ENCODE data around the gene TNIP1. TPM values are rescaled to one million over a fixed set of nuclear protein-coding genes. Genes with fewer than 3 reads are reported as not detected.
A peak's percentile ranks its signal among the peaks of the same experiment; 100 is the strongest.

TNIP1 gene
- total RNA-seq, 1 experiment from 2014 or later, result 65.7 TPM

- intact Hi-C loops (cut with micrococcal nuclease; ENCODE audit: unreplicated experiment), result no loop called here
- H3K4me3 Mint-ChIP-seq (ENCODE audit: unreplicated experiment), result no peak overlapping the region
- no peak for TF ChIP-seq CTCF (IDR thresholded peaks at IDR 0.05; ENCODE audit: insufficient read depth in 1 of 2, low read depth in 1 of 2, low read length in 1 of 2, severe bottlenecking in 1 of 2, unreplicated experiment in 1 of 2)
- ChIA-PET POLR2A (no interaction called here), CTCF (no interaction called here)
- no peak overlapping the region for H3K27ac Mint-ChIP-seq (ENCODE audit: unreplicated experiment)
- peaks cover 11% of the 10 kb centered on the region for H3K36me3 ChIP-seq (ENCODE audit: control insufficient read depth, insufficient read depth, low read length)
- H3K27me3 Mint-ChIP-seq (ENCODE audit: insufficient read depth, unreplicated experiment), result no peaks in the 10 kb centered on the region
- H3K9me3 ChIP-seq, result no peaks in the 10 kb centered on the region
- peaks cover 77% of the 10 kb centered on the region for H3K36me3 Mint-ChIP-seq (ENCODE audit: insufficient read depth, unreplicated experiment)
- no peak for DNase-seq
- H3K4me1 Mint-ChIP-seq (ENCODE audit: low read depth, unreplicated experiment), result no peaks in the 10 kb centered on the region
- H3K4me1 ChIP-seq, result no peaks in the 10 kb centered on the region
- no peaks in the 10 kb centered on the region for H3K9me3 Mint-ChIP-seq (ENCODE audit: unreplicated experiment)
- no TSS peak for BruUV-seq (replicated peaks)
- H3K4me3 ChIP-seq (ENCODE audit: low read depth, low read length), result no peak overlapping the region
- H3K27me3 ChIP-seq (replicated peaks; ENCODE audit: control insufficient read depth, insufficient read depth, low read length), result no peaks in the 10 kb centered on the region
Observed at GRCh38 chr5:151030379-151030778, 50.5 kb downstream of the TNIP1 start.

- intact Hi-C loops (cut with micrococcal nuclease; ENCODE audit: unreplicated experiment), result no loop called here
- peaks cover 9% of the 10 kb centered on the region for H3K36me3 ChIP-seq (ENCODE audit: control insufficient read depth, insufficient read depth, low read length)
Observed at GRCh38 chr5:151030056-151030336, 50.8 kb downstream of the TNIP1 start.

GRCh38 chr5:151029179-151030055, 51.4 kb downstream of the TNIP1 start:
- H3K4me3 ChIP-seq (ENCODE audit: low read depth, low read length), result no peak overlapping the region
- H3K9me3 Mint-ChIP-seq (ENCODE audit: unreplicated experiment), result no peaks in the 10 kb centered on the region
- H3K36me3 ChIP-seq (ENCODE audit: control insufficient read depth, insufficient read depth, low read length), result peaks cover 9% of the 10 kb centered on the region
- H3K4me1 ChIP-seq, result no peaks in the 10 kb centered on the region
- ChIA-PET CTCF (no interaction called here), POLR2A (no interaction called here)
- BruUV-seq (replicated peaks), result no TSS peak
- no peaks in the 10 kb centered on the region for H3K27me3 ChIP-seq (replicated peaks; ENCODE audit: control insufficient read depth, insufficient read depth, low read length)
- no peak overlapping the region for H3K4me3 Mint-ChIP-seq (ENCODE audit: unreplicated experiment)
- peaks cover 73% of the 10 kb centered on the region for H3K36me3 Mint-ChIP-seq (ENCODE audit: insufficient read depth, unreplicated experiment)
- H3K9me3 ChIP-seq, result no peaks in the 10 kb centered on the region
- intact Hi-C loops (cut with micrococcal nuclease; ENCODE audit: unreplicated experiment), result no loop called here
- H3K27me3 Mint-ChIP-seq (ENCODE audit: insufficient read depth, unreplicated experiment), result no peaks in the 10 kb centered on the region
- DNase-seq, result no peak
- TF ChIP-seq CTCF (IDR thresholded peaks at IDR 0.05; ENCODE audit: insufficient read depth in 1 of 2, low read depth in 1 of 2, low read length in 1 of 2, severe bottlenecking in 1 of 2, unreplicated experiment in 1 of 2), result no peak
- H3K4me1 Mint-ChIP-seq (ENCODE audit: low read depth, unreplicated experiment), result no peaks in the 10 kb centered on the region
- no peak overlapping the region for H3K27ac Mint-ChIP-seq (ENCODE audit: unreplicated experiment)

More at GRCh38 chr5:151030056-151030336, 50.8 kb downstream of the TNIP1 start:
- Histone ChIP-seq H3K4me1 (no peaks in the 10 kb centered on the region), H3K4me3 (ENCODE audit: low read depth, low read length) (no peak overlapping the region), H3K9me3 (no peaks in the 10 kb centered on the region), H3K27me3 (replicated peaks; ENCODE audit: control insufficient read depth, insufficient read depth, low read length) (no peaks in the 10 kb centered on the region)
- H3K27ac Mint-ChIP-seq (ENCODE audit: unreplicated experiment), result no peak overlapping the region
- peaks cover 74% of the 10 kb centered on the region for H3K36me3 Mint-ChIP-seq (ENCODE audit: insufficient read depth, unreplicated experiment)
- ChIA-PET CTCF (no interaction called here), POLR2A (no interaction called here)
- no peak for TF ChIP-seq CTCF (IDR thresholded peaks at IDR 0.05; ENCODE audit: insufficient read depth in 1 of 2, low read depth in 1 of 2, low read length in 1 of 2, severe bottlenecking in 1 of 2, unreplicated experiment in 1 of 2)
- BruUV-seq (replicated peaks), result TSS peak; percentile 91
- no peak for DNase-seq
- H3K9me3 Mint-ChIP-seq (ENCODE audit: unreplicated experiment), result no peaks in the 10 kb centered on the region
- H3K4me1 Mint-ChIP-seq (ENCODE audit: low read depth, unreplicated experiment), result no peaks in the 10 kb centered on the region
- no peak overlapping the region for H3K4me3 Mint-ChIP-seq (ENCODE audit: unreplicated experiment)
- H3K27me3 Mint-ChIP-seq (ENCODE audit: insufficient read depth, unreplicated experiment), result no peaks in the 10 kb centered on the region

Data from Caco-2 (cell line).